ENCODE data around the gene PAPPA2. TPM values are rescaled to one million over a fixed set of nuclear protein-coding genes. Genes with fewer than 3 reads are reported as not detected.

Gene PAPPA2
- total and polyA plus RNA-seq, 12 donors, result 0.06 to 1.3 (median 0.29) TPM

- ATAC-seq (no peak), DNase-seq (no peak)
- Histone ChIP-seq H3K27me3 (no peaks in the 10 kb centered on the region), H3K9me3 (no peaks in the 10 kb centered on the region), H3K36me3 (no peaks in the 10 kb centered on the region), H3K4me1 (peaks cover 0 to 16% (median 0%) of the 10 kb centered on the region in 9 donors), H3K27ac (no peak overlapping the region), H3K4me3 (no peak overlapping the region)
- TF ChIP-seq, protein P1, sequence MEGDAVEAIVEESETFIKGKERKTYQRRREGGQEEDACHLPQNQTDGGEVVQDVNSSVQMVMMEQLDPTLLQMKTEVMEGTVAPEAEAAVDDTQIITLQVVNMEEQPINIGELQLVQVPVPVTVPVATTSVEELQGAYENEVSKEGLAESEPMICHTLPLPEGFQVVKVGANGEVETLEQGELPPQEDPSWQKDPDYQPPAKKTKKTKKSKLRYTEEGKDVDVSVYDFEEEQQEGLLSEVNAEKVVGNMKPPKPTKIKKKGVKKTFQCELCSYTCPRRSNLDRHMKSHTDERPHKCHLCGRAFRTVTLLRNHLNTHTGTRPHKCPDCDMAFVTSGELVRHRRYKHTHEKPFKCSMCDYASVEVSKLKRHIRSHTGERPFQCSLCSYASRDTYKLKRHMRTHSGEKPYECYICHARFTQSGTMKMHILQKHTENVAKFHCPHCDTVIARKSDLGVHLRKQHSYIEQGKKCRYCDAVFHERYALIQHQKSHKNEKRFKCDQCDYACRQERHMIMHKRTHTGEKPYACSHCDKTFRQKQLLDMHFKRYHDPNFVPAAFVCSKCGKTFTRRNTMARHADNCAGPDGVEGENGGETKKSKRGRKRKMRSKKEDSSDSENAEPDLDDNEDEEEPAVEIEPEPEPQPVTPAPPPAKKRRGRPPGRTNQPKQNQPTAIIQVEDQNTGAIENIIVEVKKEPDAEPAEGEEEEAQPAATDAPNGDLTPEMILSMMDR (IDR thresholded peaks at IDR 0.05), result no peak
- intact Hi-C loops (cut with DNase I), result no loop called here
- WGBS, 2 donors, result 89 to 90% methylated on average over 6 of the region's 6 CpGs
Measured at GRCh38 chr1:176785056-176785455, 322.1 kb downstream of the PAPPA2 start.

- no peak for ATAC-seq
Measured at GRCh38 chr1:176785791-176786190, 322.8 kb downstream of the PAPPA2 start.

DNA sequence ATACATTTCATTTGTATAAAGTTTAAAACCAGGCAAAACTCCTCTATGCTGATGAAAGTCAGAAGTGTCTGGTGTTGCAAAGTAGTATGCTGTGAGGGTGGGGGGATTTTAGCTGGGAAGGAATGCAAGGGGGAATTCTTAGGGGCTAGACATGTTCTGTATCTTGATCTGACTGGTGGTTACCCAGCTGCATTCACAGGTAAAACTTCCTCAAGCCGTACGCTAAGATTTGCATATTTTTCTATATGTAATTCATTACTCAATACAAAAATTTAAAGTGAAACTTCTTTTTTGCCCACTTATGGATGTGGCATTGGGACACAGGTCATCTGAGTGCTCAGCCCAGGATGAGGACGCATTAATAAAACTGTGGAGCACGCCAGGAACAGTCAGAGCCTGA is 323.3 kb downstream of the PAPPA2 start:
- Histone ChIP-seq H3K4me1 (peaks cover 0 to 16% (median 0%) of the 10 kb centered on the region in 9 donors), H3K9me3 (no peaks in the 10 kb centered on the region), H3K4me3 (no peak overlapping the region), H3K27ac (no peak overlapping the region), H3K27me3 (no peaks in the 10 kb centered on the region), H3K36me3 (no peaks in the 10 kb centered on the region)
- 26 to 37% methylated on average over 4 of the region's 4 CpGs for WGBS, 2 donors
- TF ChIP-seq, protein P1 (IDR thresholded peaks at IDR 0.05), result no peak
- ATAC-seq (no peak), DNase-seq (no peak)
- intact Hi-C loops (cut with DNase I), result no loop called here

More at GRCh38 chr1:176785791-176786190, 322.8 kb downstream of the PAPPA2 start:
- Histone ChIP-seq H3K4me3 (no peak overlapping the region), H3K27me3 (no peaks in the 10 kb centered on the region), H3K36me3 (no peaks in the 10 kb centered on the region), H3K4me1 (peaks cover 0 to 16% (median 0%) of the 10 kb centered on the region in 9 donors), H3K27ac (no peak overlapping the region), H3K9me3 (no peaks in the 10 kb centered on the region)
- TF ChIP-seq, protein P1 (IDR thresholded peaks at IDR 0.05), result no peak
- DNase-seq, result no peak
- WGBS, 2 donors, result 32 to 38% methylated on average over 5 of the region's 5 CpGs
- intact Hi-C loops (cut with DNase I), result no loop called here

GRCh38 chr1:176789571-176790090 is 326.7 kb downstream of the PAPPA2 start:
- no peaks in the 10 kb centered on the region for H3K36me3 ChIP-seq
- no peaks in the 10 kb centered on the region for H3K9me3 ChIP-seq
- intact Hi-C loops (cut with DNase I), result no loop called here
- DNase-seq (no peak), ATAC-seq (no peak)
- H3K4me1 ChIP-seq, result peaks cover 0 to 16% (median 0%) of the 10 kb centered on the region in 9 donors
- H3K4me3 ChIP-seq, result no peak overlapping the region
- no peaks in the 10 kb centered on the region for H3K27me3 ChIP-seq
- TF ChIP-seq, protein P1 (IDR thresholded peaks at IDR 0.05), result no peak
- H3K27ac ChIP-seq, result no peak overlapping the region
- 43 to 54% methylated on average over 1 of the region's 1 CpG for WGBS, 2 donors
